GM03348 (cell line): ENCODE data around the gene HOXB6.

Source experiments
- DNase-seq: peaks from one replicate; pipeline ENCODE4 v3.0.0; 2012; ENCODE audit warnings: low spot score

HOXB6 gene

DNA sequence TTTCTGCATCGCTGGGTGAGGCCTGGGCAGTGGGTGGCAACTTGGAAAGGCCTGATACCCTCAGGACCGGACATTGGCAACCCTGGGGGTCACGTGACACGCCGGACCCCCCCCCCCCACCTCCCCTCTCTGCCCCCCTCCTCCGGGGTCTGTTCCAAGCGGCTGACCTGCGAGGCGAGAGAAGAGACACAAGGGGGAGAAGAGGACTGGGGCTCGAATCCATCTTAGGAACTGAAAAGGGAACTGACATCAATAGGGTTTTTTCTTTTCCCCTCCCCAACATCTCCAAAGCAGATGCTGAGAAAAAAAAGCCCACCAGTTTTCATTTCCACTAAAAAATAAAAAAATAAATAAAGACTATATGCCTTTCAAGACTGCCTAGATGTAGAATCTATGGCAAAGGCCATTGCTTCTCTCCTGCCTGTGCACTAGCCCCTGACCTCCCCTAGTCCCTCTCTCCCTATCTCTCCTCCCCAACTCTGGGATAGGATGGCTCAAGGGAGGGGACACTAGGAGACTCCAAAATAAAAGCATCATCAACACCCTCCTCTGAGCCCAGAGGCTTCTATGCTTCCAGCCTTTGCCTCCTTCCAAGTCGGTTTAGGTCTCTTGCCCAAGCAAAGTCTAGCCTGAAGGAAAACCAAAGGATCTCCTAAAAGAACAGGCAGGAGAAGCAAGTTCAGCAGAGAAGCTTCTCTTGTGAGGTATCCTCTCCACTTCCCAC, 52.2 kb downstream of the HOXB6 start:
- no peak for DNase-seq

DNA sequence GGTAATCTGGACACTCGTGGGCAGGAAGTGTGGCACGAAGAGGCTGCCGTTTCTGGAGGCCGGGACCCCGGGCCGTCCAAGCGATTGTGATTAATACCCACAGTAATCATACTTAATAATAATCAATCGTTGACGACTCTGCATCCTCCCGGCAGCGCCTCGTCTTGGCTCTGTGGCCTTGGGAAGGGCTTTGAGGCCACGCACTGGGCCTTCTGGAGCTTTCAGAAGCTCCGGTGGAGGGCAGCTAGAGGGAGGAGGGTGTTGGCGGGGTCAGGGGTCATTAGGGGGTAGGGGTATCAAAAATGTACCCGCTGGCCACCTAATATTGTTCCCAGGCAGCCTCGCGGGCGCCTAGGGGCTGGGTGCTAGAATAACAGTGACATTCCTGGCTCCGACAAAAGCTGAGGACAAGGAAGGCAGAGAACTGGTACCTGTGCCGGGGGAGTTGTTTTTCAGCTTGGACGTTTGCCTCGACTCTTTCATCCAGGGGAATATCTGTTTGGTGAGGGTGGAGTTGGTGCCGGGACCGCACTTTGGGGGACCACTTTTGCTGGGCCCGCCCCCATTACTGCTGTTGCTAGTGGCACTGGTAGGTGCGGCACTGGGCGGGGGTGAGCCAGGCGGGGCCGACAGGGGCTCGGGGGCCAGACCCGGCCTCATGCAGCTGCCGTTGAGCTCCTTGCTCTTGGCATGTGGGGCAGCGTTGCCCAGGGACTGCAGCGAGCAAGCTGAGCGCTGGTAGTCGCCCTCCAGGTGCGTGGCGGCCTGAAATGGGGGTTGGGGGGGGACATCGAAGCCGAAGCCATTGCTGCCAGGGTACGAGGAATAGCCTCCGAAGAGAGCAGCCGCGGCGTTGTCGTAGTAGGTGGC, 53.0 kb downstream of the HOXB6 start:
- DNase-seq, result no peak

DNA sequence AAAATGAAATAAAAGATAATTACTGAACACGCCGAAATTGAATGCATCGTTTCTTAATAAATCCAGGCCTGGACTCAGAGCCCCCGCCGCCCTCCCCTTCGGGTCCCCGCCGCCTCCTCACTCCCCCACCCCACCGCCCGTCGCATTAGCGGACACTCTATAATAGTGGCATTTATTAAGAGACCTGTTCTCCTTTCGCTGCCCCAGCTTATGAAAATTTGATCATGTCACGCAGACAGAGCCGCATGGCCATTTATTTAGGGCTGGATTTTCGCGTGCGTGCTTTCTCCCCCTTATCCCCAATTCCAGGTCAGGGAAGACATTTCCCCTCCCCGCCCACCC, 53.6 kb downstream of the HOXB6 start:
- DNase-seq, result no peak

- no peak for DNase-seq
Observed at GRCh38 chr17:48550502-48551213, 54.1 kb downstream of the HOXB6 start.

DNA sequence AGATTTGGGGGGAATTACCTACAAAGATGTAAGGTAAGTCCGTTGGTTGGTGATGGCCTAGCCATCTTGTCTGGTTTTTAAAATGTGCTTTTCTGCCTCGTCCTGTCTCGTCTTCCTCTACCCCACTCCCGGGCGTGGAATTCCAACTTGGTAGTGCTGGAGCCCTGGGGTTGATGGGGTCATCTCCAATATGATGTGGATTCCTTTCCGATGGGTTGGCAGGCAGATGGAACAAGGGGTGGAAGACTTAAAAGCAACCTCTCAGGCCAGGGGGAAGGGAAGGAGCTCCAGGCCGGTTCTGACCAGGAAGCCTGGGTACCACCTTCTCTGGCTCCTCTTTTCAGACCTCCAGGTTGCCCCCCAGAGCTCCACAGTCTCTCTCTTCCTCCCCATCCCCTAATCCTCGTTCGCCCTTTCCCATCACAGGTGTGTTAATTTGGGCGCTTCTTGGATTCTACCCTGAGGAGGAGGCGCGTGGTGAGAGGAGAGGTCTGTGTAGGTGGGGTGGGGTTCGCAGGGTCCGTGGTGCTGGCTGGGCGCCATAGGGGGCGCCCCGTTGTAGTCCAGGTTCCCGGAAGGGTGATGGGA, 54.8 kb downstream of the HOXB6 start:
- DNase-seq, result no peak

- no peak for DNase-seq
Observed at GRCh38 chr17:48549281-48549630, 55.5 kb downstream of the HOXB6 start.

DNA sequence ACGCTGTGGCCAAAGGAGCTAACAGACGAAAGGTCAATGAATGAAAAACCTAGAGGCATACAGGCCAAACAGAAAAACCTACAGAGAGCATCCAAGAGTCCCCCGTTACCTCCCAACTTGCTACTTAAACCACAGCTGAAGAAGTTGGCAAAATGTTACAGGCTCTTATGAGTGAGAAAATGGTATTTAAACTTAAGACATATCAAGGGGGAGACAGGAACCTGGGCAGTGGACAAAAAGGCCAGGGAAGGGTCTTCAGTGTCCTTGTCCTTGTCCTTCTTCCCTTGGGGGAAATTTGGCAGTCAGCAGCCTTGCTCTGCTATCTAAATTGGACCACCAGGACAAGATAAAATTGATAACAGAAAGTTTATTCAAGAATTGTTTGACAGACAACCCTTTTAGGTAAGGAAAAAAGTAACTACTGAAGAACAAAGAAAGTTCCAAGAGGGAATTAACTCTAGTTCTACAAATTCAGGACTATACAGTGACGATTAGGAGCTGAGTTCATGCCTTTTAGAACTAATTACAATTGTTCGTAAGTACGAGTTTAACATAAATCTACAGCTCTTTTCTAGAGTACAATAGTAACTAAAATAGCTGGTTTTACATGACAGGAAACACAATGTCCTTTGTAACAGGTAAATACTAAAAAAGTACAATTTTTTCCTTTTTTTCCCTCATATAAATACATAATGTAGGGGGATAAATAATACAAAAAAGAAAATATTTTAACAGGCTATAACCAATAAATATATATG, 56.1 kb downstream of the HOXB6 start:
- no peak for DNase-seq

DNA sequence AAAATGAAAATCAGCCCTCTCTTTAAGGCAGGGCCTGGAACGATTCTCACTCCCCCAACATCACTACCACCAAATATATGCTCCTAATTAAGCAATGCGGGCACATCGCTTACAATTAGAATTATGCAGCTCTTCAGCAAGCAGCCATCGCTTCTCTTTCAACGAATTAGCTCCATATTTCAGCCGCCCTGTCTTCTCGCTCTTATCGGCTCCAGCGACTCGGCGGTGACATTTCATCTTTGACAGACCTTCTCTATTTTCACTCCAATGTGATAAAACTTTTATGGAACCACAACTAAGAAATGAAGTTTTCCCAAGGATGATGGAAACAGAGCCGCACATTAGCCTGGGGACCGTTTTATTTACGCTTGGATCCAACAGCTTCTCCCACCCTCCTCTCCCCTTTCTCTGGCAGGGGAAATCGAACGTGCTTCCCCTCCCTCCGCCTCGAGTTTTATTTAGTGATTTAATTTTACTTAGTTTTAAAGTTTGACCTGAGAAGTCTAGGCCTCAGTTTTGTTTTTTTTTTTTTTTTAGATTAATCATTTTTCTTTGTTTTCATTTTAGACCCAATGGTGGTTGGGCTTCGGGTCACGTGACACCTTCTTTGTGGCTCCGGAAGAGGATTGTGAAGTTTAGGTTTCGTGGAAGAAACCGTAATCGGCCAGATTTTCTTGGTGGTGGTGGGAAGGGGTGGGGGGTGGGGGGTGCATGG, 56.8 kb downstream of the HOXB6 start:
- DNase-seq, result peak; percentile 62

GRCh38 chr17:48546924-48547807, 57.6 kb downstream of the HOXB6 start:
- peak; percentile 52 for DNase-seq

- DNase-seq, result no peak
Observed at GRCh38 chr17:48546137-48546923, 58.5 kb downstream of the HOXB6 start.
